Lung (tissue), 12 donors: ENCODE measurements around the gene DCST1. TPM values are rescaled to one million over a fixed set of nuclear protein-coding genes. Genes with fewer than 3 reads are reported as not detected.

Experiments
- ATAC-seq: fragments of 200-7000 bp; cut with Tn5 transposase; one replicate; pipeline ENCODE4 v1.9.1; 2020; ENCODE audit warnings: moderate number of reproducible peaks; ENCODE audit not compliant: insufficient read depth, low FRiP score
- DNase-seq, 3 donors: peaks; one replicate each; pipeline ENCODE4 v3.0.0-alpha.2; 2013 to 2017
- H3K27ac ChIP-seq, 2 donors: one replicate each; pipeline ENCODE4 v1.5.1; 2013; ENCODE audit warnings: mild to moderate bottlenecking in 2 of 2, moderate library complexity in 2 of 2, control low read depth in 1 of 2, inconsistent platforms in 1 of 2, low read depth in 1 of 2, low read length in 1 of 2
- H3K27me3 ChIP-seq, 3 donors: one replicate each; pipeline ENCODE4 v1.5.1; 2013; ENCODE audit warnings: low read length in 2 of 3; ENCODE audit not compliant: control insufficient read depth in 3 of 3, insufficient read depth in 3 of 3
- H3K36me3 ChIP-seq, 4 donors: one replicate each; pipeline ENCODE4 v1.5.1; 2013; ENCODE audit warnings: low read length in 4 of 4, mild to moderate bottlenecking in 1 of 4, moderate library complexity in 1 of 4; ENCODE audit not compliant: control insufficient read depth in 4 of 4, insufficient read depth in 4 of 4
- H3K4me1 ChIP-seq, 5 donors: one replicate each; pipeline ENCODE4 v1.5.1; 2013; ENCODE audit warnings: low read length in 5 of 5, mild to moderate bottlenecking in 2 of 5, moderate library complexity in 1 of 5; ENCODE audit not compliant: control insufficient read depth in 5 of 5, insufficient read depth in 5 of 5
- H3K4me3 ChIP-seq: one replicate; pipeline ENCODE4 v1.5.1; 2013; ENCODE audit warnings: mild to moderate bottlenecking, control low read depth, moderate library complexity
- H3K9ac ChIP-seq, 2 donors: one replicate each; pipeline ENCODE4 v1.5.1; 2013; ENCODE audit warnings: low read length in 2 of 2, control low read depth in 1 of 2; ENCODE audit not compliant: insufficient read depth in 1 of 2
- H3K9me3 ChIP-seq, 4 donors: one replicate each; pipeline ENCODE4 v1.5.1; 2013; ENCODE audit warnings: low read length in 3 of 4, mild to moderate bottlenecking in 1 of 4, moderate library complexity in 1 of 4; ENCODE audit not compliant: control insufficient read depth in 4 of 4, insufficient read depth in 3 of 4
- CTCF ChIP-seq: IDR thresholded peaks from 2 replicates; pipeline ENCODE4 v1.5.1; 2012; ENCODE audit warnings: mild to moderate bottlenecking; ENCODE audit errors: control extremely low read depth, extremely low read depth
- WGBS, 2 donors: extraction: QIAGEN DNeasy Blood & Tissue Kit; methylation state at CpG; one replicate each; pipeline ENCODE4 v1.1.7; 2013; 5-methylcytosine and 5-hydroxymethylcytosine counted together
- polyA plus RNA-seq, 2 donors: library from polyadenylated mRNA; stranded (reverse); fragments of 200-250 nt; gene quantifications; one replicate each; pipeline ENCODE4 v1.2.1, GENCODE V29; 2013
- total RNA-seq, 2 donors: library from RNA; depleted of rRNA in 1 of 2; stranded (reverse); fragments of >200 nt in 1 of 2; gene quantifications; one replicate each; pipeline ENCODE4 v1.2.1, GENCODE V29; 2014 to 2021
- donor health status: control.
- donor health status: control.
- donor health status: Bipolar disorder and iron deficiency.
- donor health status: healthy.
- donor health status: DM: yes; HTN: yes; CAD: no.

The DCST1 gene
- total and polyA plus RNA-seq, 4 donors: 0.08 to 0.20 TPM; not detected in 2

GRCh38 chr1:155077346-155077745 is 43.7 kb downstream of the DCST1 start:
- H3K4me1 ChIP-seq: peaks cover 0 to 34% (median 5%) of the 10 kb centered on the region in 5 donors
- H3K36me3 ChIP-seq: no peaks in the 10 kb centered on the region
- DNase-seq (no peak), ATAC-seq (no peak)
- no peak overlapping the region for H3K27ac ChIP-seq
- no peak overlapping the region for H3K9ac ChIP-seq
- peaks cover 0 to 31% (median 26%) of the 10 kb centered on the region in 3 donors for H3K27me3 ChIP-seq
- no peaks in the 10 kb centered on the region for H3K9me3 ChIP-seq
- no peak for TF ChIP-seq CTCF
- WGBS, 2 donors: 85 to 92% methylated on average over 3 of the region's 3 CpGs
- no peak overlapping the region for H3K4me3 ChIP-seq

GRCh38 chr1:155077758-155078445 is 44.3 kb downstream of the DCST1 start:
- TF ChIP-seq CTCF: no peak

GRCh38 chr1:155078469-155079209 is 45.0 kb downstream of the DCST1 start, which contains the start of gene EFNA3:
Gene EFNA3 (plus strand): TSS chr1:155078837. CDS start chr1:155078942, 105 bp downstream.
- 2% methylated on average over 49 to 59 of the region's 59 CpGs for WGBS, 2 donors
- H3K9ac ChIP-seq: no peak within 1 kb of the TSS
- no peak within 1 kb of the TSS for H3K27ac ChIP-seq
- peak; percentile 62 to 78 (median 76) for DNase-seq
- ATAC-seq: peak; percentile 77
- H3K4me3 ChIP-seq: no peak within 1 kb of the TSS
- TF ChIP-seq CTCF: no peak
- H3K9me3 ChIP-seq: no peaks in the 10 kb centered on the region
- H3K36me3 ChIP-seq: no peaks in the 10 kb centered on the region
- peaks cover 0 to 39% (median 31%) of the 10 kb centered on the region in 3 donors for H3K27me3 ChIP-seq
- peaks cover 0 to 46% (median 15%) of the 10 kb centered on the region in 5 donors for H3K4me1 ChIP-seq

More at GRCh38 chr1:155077758-155078445, 44.3 kb downstream of the DCST1 start:
- H3K9ac ChIP-seq: no peak overlapping the region
- ATAC-seq (no peak), DNase-seq (no peak)
- peaks cover 0 to 40% (median 10%) of the 10 kb centered on the region in 5 donors for H3K4me1 ChIP-seq
- H3K27ac ChIP-seq: no peak overlapping the region
- peaks cover 0 to 32% (median 27%) of the 10 kb centered on the region in 3 donors for H3K27me3 ChIP-seq
- H3K36me3 ChIP-seq: no peaks in the 10 kb centered on the region
- WGBS, 2 donors: 67 to 80% methylated on average over 4 of the region's 4 CpGs
- H3K4me3 ChIP-seq: no peak overlapping the region
- no peaks in the 10 kb centered on the region for H3K9me3 ChIP-seq
